ENCODE data around the gene UMAD1.

UMAD1 gene

DNA sequence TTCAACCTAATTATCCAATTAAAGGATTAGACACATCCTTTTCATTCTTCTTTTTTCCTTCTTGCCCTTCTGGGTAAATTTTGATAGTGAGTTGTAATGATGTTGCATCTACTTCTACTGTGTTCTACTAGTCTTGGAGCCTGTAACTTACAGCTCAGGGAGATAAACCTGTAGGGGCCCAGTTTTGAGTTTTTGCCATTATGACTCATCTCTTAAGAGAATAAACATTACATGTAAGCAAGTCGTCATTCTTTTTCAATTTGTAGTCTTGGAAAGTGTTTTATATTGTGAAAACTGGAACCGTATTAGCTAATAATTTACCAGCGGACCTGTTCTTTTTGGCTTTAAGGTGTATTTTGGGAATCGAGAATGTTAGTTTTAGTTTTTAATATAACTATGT, 167.6 kb downstream of the UMAD1 start:
- no peak for TF ChIP-seq POLR2AphosphoS5 (IDR thresholded peaks at IDR 0.05; ENCODE audit: low read depth)
- no peak for TF ChIP-seq GABPA (IDR thresholded peaks at IDR 0.05; ENCODE audit: low read depth)
- no peak for TF ChIP-seq SPI1 (IDR thresholded peaks at IDR 0.05; ENCODE audit: borderline replicate concordance, low read depth)
- TF ChIP-seq, protein P1, sequence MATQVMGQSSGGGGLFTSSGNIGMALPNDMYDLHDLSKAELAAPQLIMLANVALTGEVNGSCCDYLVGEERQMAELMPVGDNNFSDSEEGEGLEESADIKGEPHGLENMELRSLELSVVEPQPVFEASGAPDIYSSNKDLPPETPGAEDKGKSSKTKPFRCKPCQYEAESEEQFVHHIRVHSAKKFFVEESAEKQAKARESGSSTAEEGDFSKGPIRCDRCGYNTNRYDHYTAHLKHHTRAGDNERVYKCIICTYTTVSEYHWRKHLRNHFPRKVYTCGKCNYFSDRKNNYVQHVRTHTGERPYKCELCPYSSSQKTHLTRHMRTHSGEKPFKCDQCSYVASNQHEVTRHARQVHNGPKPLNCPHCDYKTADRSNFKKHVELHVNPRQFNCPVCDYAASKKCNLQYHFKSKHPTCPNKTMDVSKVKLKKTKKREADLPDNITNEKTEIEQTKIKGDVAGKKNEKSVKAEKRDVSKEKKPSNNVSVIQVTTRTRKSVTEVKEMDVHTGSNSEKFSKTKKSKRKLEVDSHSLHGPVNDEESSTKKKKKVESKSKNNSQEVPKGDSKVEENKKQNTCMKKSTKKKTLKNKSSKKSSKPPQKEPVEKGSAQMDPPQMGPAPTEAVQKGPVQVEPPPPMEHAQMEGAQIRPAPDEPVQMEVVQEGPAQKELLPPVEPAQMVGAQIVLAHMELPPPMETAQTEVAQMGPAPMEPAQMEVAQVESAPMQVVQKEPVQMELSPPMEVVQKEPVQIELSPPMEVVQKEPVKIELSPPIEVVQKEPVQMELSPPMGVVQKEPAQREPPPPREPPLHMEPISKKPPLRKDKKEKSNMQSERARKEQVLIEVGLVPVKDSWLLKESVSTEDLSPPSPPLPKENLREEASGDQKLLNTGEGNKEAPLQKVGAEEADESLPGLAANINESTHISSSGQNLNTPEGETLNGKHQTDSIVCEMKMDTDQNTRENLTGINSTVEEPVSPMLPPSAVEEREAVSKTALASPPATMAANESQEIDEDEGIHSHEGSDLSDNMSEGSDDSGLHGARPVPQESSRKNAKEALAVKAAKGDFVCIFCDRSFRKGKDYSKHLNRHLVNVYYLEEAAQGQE (IDR thresholded peaks at IDR 0.05; ENCODE audit: insufficient replicate concordance, low read depth): no peak
- TF ChIP-seq, protein P2, sequence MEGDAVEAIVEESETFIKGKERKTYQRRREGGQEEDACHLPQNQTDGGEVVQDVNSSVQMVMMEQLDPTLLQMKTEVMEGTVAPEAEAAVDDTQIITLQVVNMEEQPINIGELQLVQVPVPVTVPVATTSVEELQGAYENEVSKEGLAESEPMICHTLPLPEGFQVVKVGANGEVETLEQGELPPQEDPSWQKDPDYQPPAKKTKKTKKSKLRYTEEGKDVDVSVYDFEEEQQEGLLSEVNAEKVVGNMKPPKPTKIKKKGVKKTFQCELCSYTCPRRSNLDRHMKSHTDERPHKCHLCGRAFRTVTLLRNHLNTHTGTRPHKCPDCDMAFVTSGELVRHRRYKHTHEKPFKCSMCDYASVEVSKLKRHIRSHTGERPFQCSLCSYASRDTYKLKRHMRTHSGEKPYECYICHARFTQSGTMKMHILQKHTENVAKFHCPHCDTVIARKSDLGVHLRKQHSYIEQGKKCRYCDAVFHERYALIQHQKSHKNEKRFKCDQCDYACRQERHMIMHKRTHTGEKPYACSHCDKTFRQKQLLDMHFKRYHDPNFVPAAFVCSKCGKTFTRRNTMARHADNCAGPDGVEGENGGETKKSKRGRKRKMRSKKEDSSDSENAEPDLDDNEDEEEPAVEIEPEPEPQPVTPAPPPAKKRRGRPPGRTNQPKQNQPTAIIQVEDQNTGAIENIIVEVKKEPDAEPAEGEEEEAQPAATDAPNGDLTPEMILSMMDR (IDR thresholded peaks at IDR 0.05; ENCODE audit: insufficient read depth, low read length): no peak
- Histone ChIP-seq H3K4me3 (replicated peaks; ENCODE audit: insufficient read depth, low read length) (no peak overlapping the region), H3K27ac (replicated peaks) (no peak overlapping the region), H3K27me3 (ENCODE audit: insufficient read depth, poor library complexity, severe bottlenecking) (no peaks in the 10 kb centered on the region)
- no peak for DNase-seq (ENCODE audit: low read depth in 1 of 2, low spot score in 1 of 2)

DNA sequence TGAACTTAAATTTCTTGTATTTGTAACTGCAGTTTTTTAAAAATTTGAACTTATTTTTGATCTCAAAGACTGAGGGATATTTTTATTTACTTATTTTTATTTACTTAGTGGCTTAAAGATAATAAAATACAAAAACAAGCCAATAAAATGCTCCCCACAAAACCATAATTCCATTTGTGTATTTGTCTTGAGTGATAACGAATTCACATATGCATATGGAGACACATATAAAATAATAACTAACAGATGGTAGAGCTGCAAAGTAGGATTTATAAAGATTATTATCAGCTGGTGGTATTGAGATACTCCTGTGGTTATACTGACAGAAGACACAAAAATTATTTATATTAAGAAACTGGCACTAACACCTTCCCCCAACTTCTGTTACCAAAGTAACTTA, 168.1 kb downstream of the UMAD1 start:
- TF ChIP-seq POLR2AphosphoS5 (IDR thresholded peaks at IDR 0.05; ENCODE audit: low read depth) (no peak), SPI1 (IDR thresholded peaks at IDR 0.05; ENCODE audit: borderline replicate concordance, low read depth) (no peak), GABPA (IDR thresholded peaks at IDR 0.05; ENCODE audit: low read depth) (no peak)
- TF ChIP-seq, protein P2 (IDR thresholded peaks at IDR 0.05; ENCODE audit: insufficient read depth, low read length): no peak
- TF ChIP-seq, protein P1 (IDR thresholded peaks at IDR 0.05; ENCODE audit: insufficient replicate concordance, low read depth): no peak
- no peak for DNase-seq (ENCODE audit: low read depth in 1 of 2, low spot score in 1 of 2)
- Histone ChIP-seq H3K4me3 (replicated peaks; ENCODE audit: insufficient read depth, low read length) (no peak overlapping the region), H3K27ac (replicated peaks) (no peak overlapping the region), H3K27me3 (ENCODE audit: insufficient read depth, poor library complexity, severe bottlenecking) (no peaks in the 10 kb centered on the region)

DNA sequence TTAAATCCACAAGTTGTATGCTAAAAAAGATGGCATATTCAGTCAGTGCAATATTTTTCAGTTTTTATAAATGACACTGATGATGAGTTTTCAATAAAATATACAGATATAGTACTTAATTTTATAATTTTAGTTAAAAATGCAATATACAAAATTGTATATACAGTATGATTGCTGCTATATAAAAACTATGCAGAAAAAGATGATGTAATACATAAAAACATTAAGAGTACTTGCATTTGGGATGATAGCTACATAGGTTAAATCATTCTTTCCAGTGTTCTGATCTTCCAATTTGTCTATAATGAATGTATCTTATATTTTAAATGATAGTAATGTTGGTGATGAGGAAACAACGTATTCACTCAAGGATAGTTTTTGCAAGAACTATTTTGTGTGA, 169.8 kb downstream of the UMAD1 start:
- no peak for DNase-seq (ENCODE audit: low read depth in 1 of 2, low spot score in 1 of 2)
- TF ChIP-seq, protein P1 (IDR thresholded peaks at IDR 0.05; ENCODE audit: insufficient replicate concordance, low read depth): no peak
- H3K4me3 ChIP-seq (replicated peaks; ENCODE audit: insufficient read depth, low read length): no peak overlapping the region
- H3K27me3 ChIP-seq (ENCODE audit: insufficient read depth, poor library complexity, severe bottlenecking): no peaks in the 10 kb centered on the region
- H3K27ac ChIP-seq (replicated peaks): no peak overlapping the region

DNA sequence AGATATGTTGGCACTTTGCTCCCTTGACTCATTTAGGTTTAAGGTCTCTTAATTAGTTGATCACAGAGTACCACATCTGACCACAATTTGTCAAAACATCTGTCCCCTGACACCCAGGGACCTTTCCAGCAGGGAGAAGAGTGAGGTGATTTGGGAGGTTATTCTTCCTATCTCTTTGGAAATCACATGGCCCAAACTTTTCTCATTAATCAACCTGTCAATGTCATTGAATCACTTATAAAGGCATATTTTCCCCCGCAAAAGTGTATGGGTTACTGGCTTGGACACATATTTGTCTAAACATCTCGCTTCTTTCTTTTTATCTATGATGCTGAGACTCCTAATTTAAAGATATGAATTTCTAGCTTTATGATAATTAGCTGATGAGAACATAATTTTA, 170.3 kb downstream of the UMAD1 start:
- H3K27me3 ChIP-seq (ENCODE audit: insufficient read depth, poor library complexity, severe bottlenecking): no peaks in the 10 kb centered on the region
- no peak overlapping the region for H3K27ac ChIP-seq (replicated peaks)
- H3K4me3 ChIP-seq (replicated peaks; ENCODE audit: insufficient read depth, low read length): no peak overlapping the region
- DNase-seq (ENCODE audit: low read depth in 1 of 2, low spot score in 1 of 2): no peak
- TF ChIP-seq POLR2AphosphoS5 (IDR thresholded peaks at IDR 0.05; ENCODE audit: low read depth): no peak
- TF ChIP-seq, protein P1 (IDR thresholded peaks at IDR 0.05; ENCODE audit: insufficient replicate concordance, low read depth): no peak

All from HL-60 (cell line).